GM19239 (cell line): ENCODE data around the gene DOCK9.

ENCODE experiments used
- DNase-seq: peaks from one replicate; pipeline ENCODE4 v3.0.0; 2011; ENCODE audit warnings: low spot score; ENCODE audit not compliant: insufficient read length
- FAIRE-seq: peaks from 2 replicates; lab custom pipeline; 2011; peaks lifted over from hg19 to GRCh38; lab: Jason Lieb, UNC

Gene DOCK9

DNA sequence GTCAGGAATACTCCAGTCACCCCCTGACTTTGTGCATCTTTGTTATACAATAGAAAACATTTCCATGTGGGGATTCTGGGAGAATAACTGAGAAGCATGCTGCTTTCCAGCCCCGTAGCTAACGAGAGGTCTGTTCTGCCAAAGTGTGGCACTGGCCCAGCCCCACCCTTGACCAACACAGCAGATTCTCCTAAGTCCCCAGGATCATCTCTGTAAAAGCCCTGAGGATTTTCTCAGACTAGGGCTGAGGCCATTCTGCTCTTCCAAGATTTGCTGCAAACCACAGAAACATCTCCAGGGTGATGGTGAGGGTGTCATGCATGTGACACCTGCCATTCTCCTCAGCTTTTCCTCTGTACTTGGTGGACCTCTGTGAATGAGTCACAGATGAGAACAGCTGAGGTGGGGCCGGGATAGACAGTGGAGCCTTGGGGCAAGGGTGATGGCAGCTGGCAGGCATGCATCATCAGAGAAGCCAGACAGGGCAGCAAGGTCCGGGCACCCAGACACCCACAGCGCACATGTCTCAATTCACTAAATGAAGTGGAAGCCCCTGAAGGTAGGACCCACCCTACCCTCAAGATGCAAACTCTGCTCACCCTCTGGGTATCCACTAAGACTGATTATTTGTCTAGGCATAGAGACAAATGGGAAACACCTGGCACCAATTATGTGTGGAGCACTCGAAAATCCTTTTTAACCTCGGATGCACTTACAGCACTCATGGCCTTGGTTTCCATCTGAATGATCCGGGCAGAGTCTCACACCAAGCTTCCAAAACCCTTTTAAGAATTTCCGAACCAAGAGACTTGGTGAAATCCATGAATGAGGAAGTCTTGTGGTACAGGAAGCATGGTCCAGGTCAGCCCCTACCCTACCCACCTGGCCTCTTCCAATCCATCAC is 20.1 kb upstream of the DOCK9 start:
- FAIRE-seq (no peak), DNase-seq (no peak)

DNA sequence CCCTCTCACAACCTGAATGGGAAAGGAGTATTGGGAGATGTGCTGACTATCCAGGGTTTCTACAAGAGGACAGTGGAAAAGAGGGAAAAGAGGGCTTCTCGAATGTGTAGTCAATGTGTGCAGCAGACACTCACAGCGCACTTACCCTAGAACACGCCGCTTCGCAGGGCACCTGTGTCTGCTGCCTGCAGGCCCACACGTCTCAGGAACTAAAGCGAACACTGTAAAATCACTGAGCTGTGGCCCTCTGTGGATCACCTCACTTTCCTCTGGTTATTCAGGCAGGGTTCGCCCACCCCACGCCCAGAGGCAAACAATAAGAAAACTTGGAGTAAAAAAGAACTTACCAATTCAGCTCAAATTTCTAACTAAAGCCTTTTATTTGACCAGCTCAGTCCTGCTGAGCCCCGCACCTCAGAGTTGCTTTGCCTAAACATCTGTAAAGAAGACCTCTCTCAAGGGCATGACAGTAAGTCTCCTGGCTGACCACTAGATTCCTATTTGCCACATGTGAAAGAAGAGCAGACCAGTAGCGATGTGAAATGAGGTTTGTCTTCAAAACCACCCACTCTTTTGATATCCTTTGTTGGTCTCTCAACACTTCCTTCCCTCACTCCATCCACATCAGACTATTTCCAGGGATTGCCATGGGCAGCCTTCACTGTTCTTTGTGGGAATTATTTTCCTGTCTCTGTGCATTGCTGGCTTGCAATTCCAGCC is 19.3 kb upstream of the DOCK9 start:
- FAIRE-seq = no peak
- DNase-seq = no peak

DNA sequence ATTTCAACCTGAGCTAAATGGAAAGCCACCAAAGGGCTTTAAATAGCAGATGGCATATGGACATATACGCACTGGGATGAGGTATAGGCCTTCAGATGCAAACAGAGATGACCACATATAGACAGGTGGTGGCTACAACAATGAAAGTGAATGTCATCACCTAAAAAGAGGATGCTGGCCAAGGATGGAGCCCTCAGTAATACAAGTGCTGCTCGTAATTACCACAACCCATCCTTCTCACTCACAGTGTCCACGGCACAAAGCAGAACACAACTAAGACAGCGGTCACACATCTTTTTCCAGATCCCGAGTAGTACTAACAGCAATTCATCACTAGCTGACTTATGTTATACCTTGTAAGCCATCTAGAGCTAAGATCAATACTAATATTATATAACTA is 18.2 kb upstream of the DOCK9 start:
- FAIRE-seq = no peak
- no peak for DNase-seq

DNA sequence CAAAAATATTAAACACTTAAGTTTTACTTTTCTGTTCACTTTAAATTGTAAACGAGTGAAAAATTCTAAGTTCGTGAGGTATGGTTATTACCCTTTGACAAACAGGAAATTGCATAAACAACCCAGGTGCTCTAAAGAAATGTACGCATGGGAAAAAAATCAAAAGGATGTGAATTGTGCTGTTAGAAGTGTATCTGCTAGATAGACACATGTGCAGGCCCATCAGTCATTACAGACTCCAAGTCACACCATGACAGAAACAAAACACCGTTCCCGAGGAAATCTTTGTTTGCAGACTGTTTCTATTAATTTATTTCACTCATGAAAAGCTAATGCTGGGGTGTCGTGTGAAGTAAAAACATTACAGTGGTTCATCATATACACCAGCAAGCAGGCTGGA is 17.0 kb upstream of the DOCK9 start:
- DNase-seq (no peak), FAIRE-seq (no peak)

DNA sequence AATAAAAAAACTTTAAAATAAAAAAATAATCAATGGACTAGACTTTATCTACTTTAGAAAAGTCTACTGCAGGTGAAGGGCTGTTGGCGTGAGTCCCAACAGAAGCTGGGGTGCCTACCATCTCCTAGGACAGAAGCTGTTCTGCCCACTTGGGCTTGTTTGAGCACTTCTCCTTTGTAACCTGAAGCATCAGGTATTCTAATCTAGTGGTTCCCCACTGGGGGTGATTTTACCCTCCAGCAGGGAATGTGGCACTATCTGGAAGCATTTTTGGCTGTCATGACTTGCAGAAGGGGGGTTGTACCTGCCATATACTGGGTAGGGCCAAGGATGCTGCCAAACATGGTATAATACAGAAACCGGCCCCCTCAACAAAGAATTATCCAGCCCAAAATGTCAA is 16.2 kb upstream of the DOCK9 start:
- no peak for DNase-seq
- FAIRE-seq = no peak

DNA sequence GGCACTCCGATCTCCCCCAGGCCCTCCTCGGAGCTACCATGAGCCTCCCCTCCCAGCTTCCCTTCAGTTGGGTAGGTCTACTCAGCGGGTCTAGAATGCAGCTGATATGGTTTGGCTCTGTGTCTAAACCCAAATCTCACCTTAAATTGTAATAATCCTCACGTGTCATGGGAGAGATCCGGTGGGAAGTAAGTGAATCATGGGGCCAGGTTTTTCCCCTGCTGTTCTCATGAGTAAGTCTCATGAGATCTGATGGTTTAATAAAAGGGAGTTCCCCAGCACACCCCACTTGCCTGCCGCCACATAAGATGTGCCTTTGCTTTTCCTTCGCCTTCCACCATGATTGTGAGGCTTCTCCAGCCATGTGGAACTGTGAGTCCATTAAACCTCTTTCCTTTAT is 14.5 kb upstream of the DOCK9 start:
- DNase-seq (no peak), FAIRE-seq (no peak)

DNA sequence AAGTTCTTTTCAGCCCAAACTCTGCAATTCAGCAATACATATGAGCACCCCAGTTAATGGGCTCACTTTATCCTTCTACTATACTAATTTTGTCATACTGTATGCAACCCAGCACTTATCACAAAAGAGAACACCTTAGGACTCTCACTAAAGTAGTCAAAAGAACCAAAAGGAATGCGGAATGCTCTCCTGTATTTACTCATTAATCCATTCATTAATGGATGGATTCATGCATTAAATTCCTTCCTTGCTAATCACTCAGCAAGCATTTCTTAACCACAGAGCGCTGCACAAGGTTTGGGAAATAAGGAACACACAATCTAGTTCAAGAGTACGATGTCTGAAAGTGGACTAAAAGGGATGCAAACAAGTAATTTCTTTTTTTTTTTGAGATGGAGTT is 12.8 kb upstream of the DOCK9 start:
- FAIRE-seq (no peak), DNase-seq (no peak)

DNA sequence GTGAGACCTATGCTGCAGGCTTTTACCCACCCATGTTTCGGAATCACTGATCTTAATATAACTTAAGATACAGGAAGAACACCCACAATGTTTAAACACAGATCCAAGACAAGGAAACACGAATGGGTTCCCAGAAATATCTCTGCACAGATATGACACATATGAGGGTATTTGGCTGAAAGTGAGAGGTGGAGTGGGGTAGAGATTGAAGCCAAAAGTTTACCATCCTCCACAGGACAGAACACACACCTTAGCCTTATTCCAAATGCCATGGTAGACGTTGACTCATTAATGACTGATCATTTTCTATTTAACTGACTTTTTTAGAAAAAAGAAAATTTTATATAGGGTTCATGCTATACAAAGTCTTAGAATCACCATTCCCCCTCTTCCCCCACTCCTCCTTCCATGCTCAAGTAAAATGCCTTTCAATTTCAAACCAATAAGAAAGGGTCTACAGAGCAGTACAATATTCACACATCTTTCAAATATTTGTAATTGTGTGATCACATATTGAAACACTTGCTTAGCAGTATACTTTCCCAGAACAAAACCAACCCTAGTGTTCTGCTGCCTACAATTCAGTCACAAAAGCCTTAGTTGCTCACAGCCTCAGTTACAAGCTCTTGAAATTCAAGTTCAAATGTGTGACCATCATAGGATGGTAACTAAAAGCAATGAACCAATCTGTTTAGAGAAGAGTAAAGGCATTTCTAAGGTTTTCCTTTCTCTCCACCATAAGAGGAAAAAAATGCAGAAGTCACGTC is 11.8 kb upstream of the DOCK9 start:
- no peak for DNase-seq
- FAIRE-seq = no peak

DNA sequence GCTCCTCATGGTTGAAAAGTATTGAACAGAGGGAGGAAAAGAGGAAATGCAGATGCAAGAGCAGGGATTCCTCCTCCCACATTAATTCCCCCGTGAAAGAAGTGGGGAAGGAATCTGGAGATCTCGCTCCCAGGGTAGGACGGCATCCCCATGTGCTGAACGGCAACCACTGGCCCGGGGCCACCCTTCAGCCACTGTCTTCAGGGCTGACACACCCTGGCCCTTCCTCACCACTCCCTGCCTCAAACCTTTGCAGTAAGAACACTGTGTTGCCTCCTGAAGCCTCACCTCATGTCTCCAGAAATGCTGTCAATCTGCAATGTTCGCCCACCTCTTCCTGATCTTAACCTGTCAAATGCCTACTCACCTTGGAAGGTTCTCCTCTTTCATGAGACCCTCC is 10.9 kb upstream of the DOCK9 start:
- FAIRE-seq (no peak), DNase-seq (no peak)

DNA sequence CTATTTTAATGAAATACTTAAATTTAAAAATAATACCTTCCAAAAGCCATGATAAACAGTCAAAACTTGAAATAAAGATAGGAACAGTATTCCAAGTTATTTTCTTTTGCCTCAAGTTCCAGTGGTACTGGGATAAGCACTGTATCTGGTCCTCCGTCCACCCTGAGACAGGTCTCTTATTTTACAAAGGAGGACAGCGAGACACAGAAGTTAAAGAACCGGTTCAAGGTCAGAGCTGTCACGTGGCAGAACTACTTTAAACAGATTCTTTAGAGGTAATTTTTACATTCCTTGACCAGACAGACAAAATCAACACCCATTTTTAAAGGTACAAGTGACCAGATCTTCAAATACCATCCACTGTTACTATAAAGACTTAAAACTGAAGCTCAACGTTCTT is 10.4 kb upstream of the DOCK9 start:
- DNase-seq (no peak), FAIRE-seq (no peak)

DNA sequence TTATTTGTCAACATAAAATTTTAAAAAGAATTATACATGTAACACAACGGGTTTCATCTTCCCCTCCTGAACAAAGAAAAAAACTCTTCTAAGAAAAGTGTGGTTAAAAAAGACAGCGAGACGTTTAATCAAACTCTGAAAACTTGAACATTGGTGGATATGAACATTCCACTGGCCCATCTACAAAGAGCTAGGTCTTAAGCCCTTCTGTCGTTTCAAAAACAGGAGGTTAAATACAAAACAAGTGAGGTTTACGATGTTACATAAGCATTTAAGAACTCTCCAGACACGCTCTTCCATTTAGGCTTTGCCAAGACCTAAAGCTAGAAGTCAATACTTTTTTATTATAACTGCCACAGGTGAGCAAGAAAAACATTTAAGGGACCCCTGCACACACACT is 9.4 kb upstream of the DOCK9 start:
- FAIRE-seq = no peak
- no peak for DNase-seq

DNA sequence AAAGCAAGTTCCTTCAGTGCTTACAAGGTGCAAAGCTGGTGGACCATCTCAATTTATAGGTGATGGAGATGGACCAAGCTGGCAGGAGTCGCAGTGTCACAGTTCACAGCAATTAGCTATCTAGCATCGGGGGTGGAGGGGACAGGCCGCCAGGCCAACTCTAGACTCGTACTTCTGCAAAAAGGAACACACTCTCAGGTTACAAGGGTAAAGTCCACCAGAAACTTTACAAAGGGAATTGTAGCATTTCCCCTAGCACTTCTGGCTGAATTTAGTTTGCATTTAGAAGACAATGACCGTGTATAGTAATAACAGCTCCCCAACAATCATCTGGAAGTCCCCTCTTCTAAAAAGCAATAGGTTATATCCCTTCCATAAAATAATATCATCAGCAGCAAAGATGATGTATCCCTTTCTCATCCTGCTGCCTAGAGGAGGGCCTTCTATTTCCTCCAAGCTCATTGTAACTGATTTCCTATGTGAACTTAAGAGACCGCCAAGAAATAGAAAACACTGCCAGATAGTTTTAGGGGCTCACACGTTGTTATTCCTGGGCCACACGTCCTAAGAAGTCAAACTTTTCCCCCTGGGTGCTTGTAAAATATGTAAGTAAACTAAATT is 8.5 kb upstream of the DOCK9 start:
- FAIRE-seq = no peak
- DNase-seq = no peak

DNA sequence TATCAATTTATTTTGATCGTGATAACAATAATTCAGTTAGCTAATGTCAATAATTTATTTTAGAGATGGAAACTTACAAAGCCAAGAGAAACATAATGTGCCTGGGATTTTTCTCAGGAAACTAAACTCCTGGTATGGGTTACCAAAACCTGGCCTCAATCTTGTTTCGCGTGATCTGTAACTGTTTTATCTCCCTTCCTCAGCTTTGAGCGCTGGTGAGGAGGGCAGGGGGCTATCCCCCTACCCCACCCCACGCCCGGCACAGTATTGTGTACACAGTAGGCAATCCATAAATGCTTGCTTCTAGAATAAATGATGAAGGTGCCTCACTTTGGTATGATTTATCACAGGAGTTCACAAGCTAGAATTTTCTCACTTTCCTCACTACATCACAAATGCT is 7.7 kb upstream of the DOCK9 start:
- FAIRE-seq (no peak), DNase-seq (no peak)

DNA sequence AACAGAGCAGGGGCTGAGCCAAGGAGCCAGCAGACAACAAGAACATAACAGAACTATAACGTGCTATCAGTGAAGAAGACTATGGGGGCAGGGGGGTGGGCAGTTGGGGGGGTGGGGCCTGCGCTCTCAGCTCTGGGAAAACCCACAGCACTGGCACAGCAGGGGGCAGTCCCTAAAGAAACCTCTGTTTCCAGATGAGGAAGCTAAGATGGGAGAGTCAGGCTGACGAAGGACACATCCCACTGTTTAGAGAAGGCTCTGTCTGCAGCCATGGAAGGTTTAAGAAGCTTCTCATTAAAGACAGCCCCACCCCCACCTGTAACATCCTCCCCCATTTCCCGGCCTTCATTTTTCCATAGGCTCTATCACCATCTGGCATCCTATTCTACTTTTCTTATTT is 7.1 kb upstream of the DOCK9 start:
- DNase-seq (no peak), FAIRE-seq (no peak)

DNA sequence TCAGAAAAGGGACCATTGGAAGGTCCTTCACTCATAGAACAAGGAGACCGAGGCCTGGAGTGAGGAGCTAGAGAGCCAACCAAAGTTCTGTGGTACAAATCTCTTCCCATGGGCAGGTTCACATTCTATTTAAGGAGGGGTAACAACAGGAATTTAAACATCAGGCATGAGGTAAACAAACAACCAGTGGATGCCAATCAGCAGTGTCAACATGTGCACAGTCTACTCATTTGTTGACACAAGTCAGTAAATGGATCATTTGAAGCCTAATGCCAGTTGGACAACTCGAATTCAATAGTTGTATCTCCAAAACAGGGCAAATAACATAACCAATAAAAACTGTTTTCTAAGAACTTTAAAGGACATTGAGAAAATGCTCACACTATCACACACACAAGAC is 6.3 kb upstream of the DOCK9 start:
- DNase-seq (no peak), FAIRE-seq (no peak)

DNA sequence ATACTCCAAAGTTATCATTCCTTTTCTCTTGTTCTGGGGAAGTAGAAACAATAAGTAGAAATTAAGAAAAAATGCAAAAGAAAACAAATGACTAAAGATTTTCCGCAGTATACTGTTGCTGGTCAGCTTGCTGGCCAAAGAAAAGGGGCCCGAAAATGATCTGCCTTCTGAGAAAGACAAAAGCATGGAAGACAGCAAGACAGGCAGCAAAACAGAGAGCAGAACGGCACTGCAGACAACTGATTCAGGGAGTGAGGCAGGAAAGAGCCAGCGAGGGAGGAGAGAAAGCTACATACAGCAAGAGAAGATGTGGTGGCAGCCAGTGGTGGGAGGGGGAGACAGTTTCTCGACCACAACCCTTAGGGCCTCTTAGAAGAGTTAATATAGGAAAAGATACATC is 5.3 kb upstream of the DOCK9 start:
- FAIRE-seq (no peak), DNase-seq (no peak)

DNA sequence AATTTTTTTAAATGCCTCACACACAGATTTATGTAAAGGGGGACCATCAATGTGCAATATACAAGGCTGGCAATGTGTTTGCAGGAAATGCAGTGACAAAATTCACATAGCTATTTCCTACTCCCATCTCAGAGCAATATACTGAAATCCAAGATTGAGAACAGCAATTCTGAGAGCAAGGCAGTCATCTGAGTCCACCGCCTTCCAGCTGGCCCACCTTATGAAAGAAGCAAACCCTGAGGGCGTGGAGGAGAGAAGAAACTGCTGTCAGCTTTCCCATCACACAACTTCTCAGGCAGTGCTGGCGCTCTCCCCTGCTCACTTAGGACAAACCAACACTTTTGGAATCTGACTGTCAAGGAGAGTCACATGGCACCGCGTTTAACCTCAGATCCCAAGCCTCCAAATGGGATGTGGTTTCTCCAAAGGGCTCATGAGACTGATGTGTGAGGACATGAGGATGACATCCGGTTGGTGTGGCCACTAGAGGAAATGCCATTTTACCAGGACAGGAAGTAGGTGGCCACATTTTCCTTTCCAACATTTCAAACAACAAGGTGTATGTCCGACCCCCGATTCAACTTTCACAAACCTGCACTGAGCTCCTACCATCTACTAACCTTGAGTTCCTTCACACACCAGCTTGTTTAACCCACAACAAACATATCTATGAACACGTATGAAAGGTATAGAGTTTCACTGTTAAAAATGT is 3.7 kb upstream of the DOCK9 start:
- FAIRE-seq (no peak), DNase-seq (no peak)

DNA sequence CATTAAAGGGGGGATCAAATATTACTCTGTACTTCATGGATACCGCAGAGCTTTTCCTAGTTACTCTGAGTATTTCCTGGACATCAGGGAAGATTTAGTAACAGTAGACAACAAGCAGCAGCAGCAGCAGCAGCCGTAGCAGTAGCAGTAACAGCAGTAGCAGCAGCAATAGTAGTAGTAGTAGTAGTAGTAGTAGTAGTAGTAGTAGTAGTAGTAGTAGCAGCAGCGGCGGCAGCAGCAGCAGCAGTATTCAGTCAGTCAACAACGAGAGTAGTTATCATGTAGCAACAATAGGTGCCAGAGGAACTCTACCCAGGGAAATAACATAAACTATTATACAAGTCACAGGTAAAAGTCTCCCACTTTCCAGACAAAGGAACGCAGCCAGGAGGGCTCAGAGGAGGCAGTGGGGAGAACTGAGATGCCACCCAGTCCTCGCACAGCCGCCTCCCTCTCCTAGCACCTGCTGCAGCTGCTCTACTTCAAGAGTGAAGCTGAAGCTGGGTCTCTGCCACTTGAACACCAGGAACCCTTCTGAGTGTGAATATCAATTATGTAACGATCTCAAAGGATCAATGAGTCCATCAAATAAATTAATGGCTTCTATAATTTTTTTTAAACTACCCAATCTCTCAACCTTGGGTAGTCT is 1.3 kb upstream of the DOCK9 start:
- DNase-seq (no peak), FAIRE-seq (no peak)

DNA sequence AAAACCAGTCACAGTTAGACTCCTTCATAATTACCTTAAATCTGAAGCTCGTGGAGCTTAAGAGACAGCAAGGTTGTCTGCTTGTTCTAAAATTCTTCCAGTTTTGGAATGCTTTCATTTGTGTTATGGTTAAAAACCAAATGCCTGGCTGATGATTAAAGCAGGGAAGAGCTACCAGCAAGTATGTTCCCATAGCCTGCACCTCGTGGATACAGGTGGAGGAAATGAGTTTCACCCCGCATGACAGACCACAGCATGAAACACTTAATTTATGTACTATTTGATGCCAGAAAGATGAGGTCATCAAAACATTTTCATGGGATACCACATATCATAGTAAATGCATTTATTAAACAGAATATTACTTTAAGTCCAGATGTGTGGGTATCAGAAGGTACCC is 416 bp upstream of the DOCK9 start:
- no peak for DNase-seq
- no peak for FAIRE-seq

DNA sequence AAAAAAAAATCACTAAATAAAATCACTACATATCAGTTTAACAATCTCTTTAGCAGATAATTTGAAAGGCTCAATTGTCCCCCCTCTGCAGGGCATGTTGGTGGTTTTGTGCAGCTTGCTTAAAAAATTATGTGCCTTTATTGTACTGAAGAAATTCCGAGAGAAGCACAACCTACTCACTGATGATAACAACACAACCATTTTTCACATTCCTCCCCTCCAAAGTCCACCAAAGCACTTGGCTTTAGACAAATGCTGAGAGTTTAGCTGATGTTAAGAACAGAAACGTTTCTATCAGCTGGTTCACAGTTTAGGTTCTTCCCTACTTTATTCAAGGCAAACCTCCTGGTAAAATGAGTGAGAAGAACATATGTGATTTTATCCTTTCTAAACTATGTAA is 923 bp downstream of the DOCK9 start:
- no peak for FAIRE-seq
- no peak for DNase-seq
